GM08714 (cell line): Measurements from ENCODE around the gene KLHL11.
A peak's percentile ranks its signal among the peaks of the same experiment; 100 is the strongest.
"Not testable (repeated sequence)": the region's sequence is repeated elsewhere in the genome, so short reads cannot be mapped to it uniquely, and the experiment has no call there.

ENCODE experiments used
- H3K4me3 ChIP-seq: fragments of 200-500 bp; sonication (Bioruptor generic); 2 replicates; pipeline ENCODE4 v1.5.1; 2014; ENCODE audit warnings: mild to moderate bottlenecking, low read length, inconsistent platforms
- ZNF274 ChIP-seq: IDR thresholded peaks from 2 replicates; pipeline ENCODE4 v1.6.1; 2012; ENCODE audit warnings: mild to moderate bottlenecking, low read depth, low read length

The KLHL11 gene

GRCh38 chr17:41836550-41837196 lies 28.6 kb downstream of the KLHL11 start:
- no peak for TF ChIP-seq ZNF274
- H3K4me3 ChIP-seq: peak overlapping the region; percentile 53; the same call in 1 of the 2 replicates

GRCh38 chr17:41835800-41836549 lies 29.2 kb downstream of the KLHL11 start, which contains the start of gene NT5C3B:
Gene NT5C3B (minus strand): TSS chr17:41836232. CDS start chr17:41836193, 39 bp downstream.
- peak within 1 kb of the TSS; percentile 92 for H3K4me3 ChIP-seq
- TF ChIP-seq ZNF274: no peak

GRCh38 chr17:41835214-41835799 lies 29.9 kb downstream of the KLHL11 start:
- no peak for TF ChIP-seq ZNF274
- peak overlapping the region; percentile 92 for H3K4me3 ChIP-seq

GRCh38 chr17:41829961-41830360 lies 35.3 kb downstream of the KLHL11 start:
- H3K4me3 ChIP-seq: not testable (repeated sequence)

- TF ChIP-seq ZNF274: no peak
Observed at GRCh38 chr17:41825175-41825845, 39.9 kb downstream of the KLHL11 start.

GRCh38 chr17:41824086-41824485 lies 41.1 kb downstream of the KLHL11 start:
- TF ChIP-seq ZNF274: no peak
- no peak overlapping the region for H3K4me3 ChIP-seq

More at GRCh38 chr17:41825175-41825845, 39.9 kb downstream of the KLHL11 start:
- H3K4me3 ChIP-seq: no peak overlapping the region

GRCh38 chr17:41823580-41823979 lies 41.6 kb downstream of the KLHL11 start:
- H3K4me3 ChIP-seq: no peak overlapping the region
- no peak for TF ChIP-seq ZNF274

GRCh38 chr17:41823141-41823524 lies 42.1 kb downstream of the KLHL11 start:
- TF ChIP-seq ZNF274: no peak
- H3K4me3 ChIP-seq: no peak overlapping the region

GRCh38 chr17:41822216-41823140 lies 42.7 kb downstream of the KLHL11 start:
- TF ChIP-seq ZNF274: no peak
- H3K4me3 ChIP-seq: no peak overlapping the region

GRCh38 chr17:41821776-41822175 lies 43.4 kb downstream of the KLHL11 start:
- TF ChIP-seq ZNF274: no peak
- no peak overlapping the region for H3K4me3 ChIP-seq

- no peak for TF ChIP-seq ZNF274
- no peak overlapping the region for H3K4me3 ChIP-seq
Observed at GRCh38 chr17:41818024-41818423, 47.2 kb downstream of the KLHL11 start.

- H3K4me3 ChIP-seq: no peak overlapping the region
- no peak for TF ChIP-seq ZNF274
Observed at GRCh38 chr17:41816637-41817320, 48.4 kb downstream of the KLHL11 start.

- no peak for TF ChIP-seq ZNF274
- no peak overlapping the region for H3K4me3 ChIP-seq
Observed at GRCh38 chr17:41814195-41814594, 51.0 kb downstream of the KLHL11 start.
